ENCODE data around the gene ADD1. TPM values are rescaled to one million over a fixed set of nuclear protein-coding genes. Genes with fewer than 3 reads are reported as not detected.

The ADD1 gene
- total RNA-seq, 1 experiment from 2014 or later: 125 TPM

DNA sequence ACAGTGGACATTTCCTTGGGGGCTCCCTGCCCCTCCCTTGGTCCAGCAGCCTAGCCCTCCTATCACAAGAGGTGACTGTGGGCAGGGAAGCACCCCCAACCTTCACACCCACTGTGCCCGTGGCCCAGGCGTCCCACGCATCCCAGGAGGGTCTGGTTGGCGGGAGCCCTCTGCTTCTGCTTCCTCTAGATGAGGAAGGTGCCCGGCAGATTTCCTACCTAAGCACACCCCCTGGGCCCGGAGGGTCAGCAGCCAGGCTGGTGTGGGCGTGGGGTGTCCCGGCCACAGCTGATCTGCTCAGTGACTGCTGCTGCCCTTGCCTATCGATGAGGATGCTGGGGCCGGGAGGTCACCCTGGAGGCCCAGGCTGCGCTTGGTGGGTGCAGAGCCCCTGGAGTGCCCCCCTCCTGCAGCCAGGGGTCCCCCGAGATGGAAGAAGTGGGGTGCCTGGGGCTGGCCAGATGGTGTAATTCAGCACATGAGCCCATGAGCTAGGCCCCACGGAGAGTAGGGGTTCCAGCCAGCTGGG lies 38.6 kb upstream of the ADD1 start:
- no TSS peak for BruUV-seq (replicated peaks)
- no peaks in the 10 kb centered on the region for H3K9me3 Mint-ChIP-seq (ENCODE audit: low read depth, unreplicated experiment)
- H3K4me1 Mint-ChIP-seq (ENCODE audit: low read depth, unreplicated experiment): peaks cover 40% of the 10 kb centered on the region
- intact Hi-C loops (cut with micrococcal nuclease; ENCODE audit: unreplicated experiment): no loop called here
- H3K36me3 Mint-ChIP-seq (ENCODE audit: insufficient read depth, unreplicated experiment): peaks cover 7% of the 10 kb centered on the region
- no peaks in the 10 kb centered on the region for H3K27me3 Mint-ChIP-seq (ENCODE audit: unreplicated experiment)
- TF ChIP-seq, protein P1, sequence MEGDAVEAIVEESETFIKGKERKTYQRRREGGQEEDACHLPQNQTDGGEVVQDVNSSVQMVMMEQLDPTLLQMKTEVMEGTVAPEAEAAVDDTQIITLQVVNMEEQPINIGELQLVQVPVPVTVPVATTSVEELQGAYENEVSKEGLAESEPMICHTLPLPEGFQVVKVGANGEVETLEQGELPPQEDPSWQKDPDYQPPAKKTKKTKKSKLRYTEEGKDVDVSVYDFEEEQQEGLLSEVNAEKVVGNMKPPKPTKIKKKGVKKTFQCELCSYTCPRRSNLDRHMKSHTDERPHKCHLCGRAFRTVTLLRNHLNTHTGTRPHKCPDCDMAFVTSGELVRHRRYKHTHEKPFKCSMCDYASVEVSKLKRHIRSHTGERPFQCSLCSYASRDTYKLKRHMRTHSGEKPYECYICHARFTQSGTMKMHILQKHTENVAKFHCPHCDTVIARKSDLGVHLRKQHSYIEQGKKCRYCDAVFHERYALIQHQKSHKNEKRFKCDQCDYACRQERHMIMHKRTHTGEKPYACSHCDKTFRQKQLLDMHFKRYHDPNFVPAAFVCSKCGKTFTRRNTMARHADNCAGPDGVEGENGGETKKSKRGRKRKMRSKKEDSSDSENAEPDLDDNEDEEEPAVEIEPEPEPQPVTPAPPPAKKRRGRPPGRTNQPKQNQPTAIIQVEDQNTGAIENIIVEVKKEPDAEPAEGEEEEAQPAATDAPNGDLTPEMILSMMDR (IDR thresholded peaks at IDR 0.05; ENCODE audit: unreplicated experiment): no peak
- H3K4me3 Mint-ChIP-seq (ENCODE audit: low read depth, unreplicated experiment): peak overlapping the region; percentile 36
- CTCF ChIA-PET: no interaction called here
- no peak for DNase-seq
- peak overlapping the region; percentile 60 for H3K27ac Mint-ChIP-seq (ENCODE audit: unreplicated experiment)

DNA sequence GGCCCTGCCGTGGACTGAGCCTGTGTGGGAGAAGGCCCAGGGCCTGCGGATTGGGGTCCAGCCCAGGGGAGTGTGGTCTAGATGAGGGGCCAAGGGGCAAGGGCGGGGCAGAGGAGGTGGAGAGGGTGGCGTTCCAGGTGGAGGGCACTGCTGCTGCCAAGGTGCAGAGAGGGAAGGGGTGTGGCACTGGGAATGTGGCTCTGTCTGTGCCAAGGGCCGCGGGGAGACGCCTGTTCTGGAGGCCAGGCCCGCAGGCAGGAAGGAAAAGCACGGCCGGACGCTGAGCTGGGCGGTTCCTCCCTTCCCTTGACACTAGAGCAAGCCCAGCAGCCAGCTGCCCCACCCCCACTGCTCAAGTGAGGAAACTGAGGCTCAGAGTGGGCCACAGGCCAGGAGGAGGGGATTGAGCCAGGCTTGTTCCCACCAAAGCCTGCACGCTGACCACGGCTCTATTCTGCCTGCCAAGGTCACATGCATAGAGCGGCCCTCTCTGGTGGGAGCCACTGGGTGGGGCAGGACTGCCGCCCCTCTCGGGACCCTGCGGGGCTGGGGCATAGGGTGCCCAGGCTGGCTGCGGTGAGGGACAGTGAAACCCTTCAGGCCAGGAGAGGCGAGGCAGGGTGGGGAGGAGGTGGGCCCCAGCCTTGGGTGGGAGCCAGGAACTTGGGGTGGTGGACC lies 37.8 kb upstream of the ADD1 start:
- DNase-seq: peak; percentile 68
- peak overlapping the region; percentile 60 for H3K27ac Mint-ChIP-seq (ENCODE audit: unreplicated experiment)

DNA sequence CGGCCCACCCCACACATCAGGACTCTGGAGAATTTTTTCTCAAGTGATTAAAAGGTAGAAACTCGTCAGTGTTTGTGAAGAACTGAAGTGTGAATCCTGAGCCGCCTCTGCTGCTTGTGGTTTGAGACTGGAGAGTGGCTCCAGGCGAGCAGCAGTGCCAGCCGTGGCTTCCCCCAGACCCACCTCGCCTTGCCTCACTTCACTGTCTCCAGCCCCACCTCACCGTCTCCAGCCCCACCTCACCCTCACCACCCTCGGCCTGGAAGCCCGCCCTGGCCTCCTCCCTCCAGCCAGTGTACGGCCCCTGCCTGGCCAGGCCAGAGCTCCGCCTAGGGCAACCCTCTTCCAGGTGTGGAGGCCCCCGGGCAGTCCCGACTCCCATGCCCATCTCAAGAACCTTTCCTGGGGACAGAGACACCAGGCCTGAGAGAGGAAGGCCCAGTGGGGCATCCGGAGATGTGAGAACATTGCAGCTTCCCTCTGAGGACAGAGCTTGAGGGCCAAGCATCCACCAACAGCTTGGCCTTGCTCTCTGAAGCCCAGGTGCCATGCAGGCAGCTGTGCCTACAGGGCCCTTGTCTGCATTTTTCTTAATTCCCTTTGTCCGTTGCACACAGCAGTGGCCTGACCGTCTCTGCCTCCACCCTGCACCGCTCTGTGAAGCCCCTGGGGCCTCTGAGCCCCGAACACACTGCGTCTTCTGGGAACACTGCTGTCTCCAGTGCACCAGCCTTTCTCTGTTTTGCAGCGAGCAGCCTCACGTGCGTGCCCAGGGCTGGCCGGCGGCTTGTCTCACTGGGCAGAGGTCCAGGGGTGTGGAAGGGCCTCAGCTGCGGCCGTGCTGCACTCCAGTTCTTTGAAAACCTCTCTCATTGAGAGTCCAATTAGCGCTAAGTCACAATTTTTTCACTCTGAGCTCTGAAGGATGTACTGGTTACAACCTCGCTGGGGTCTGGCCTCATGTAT lies 37.0 kb upstream of the ADD1 start:
- no peaks in the 10 kb centered on the region for H3K9me3 Mint-ChIP-seq (ENCODE audit: low read depth, unreplicated experiment)
- no peak overlapping the region for H3K27ac Mint-ChIP-seq (ENCODE audit: unreplicated experiment)
- no peak for DNase-seq
- TF ChIP-seq, protein P1 (IDR thresholded peaks at IDR 0.05; ENCODE audit: unreplicated experiment): no peak
- BruUV-seq (replicated peaks): no TSS peak
- peaks cover 33% of the 10 kb centered on the region for H3K4me1 Mint-ChIP-seq (ENCODE audit: low read depth, unreplicated experiment)
- H3K4me3 Mint-ChIP-seq (ENCODE audit: low read depth, unreplicated experiment): no peak overlapping the region
- CTCF ChIA-PET: no interaction called here
- no peaks in the 10 kb centered on the region for H3K36me3 Mint-ChIP-seq (ENCODE audit: insufficient read depth, unreplicated experiment)
- H3K27me3 Mint-ChIP-seq (ENCODE audit: unreplicated experiment): no peaks in the 10 kb centered on the region
- intact Hi-C loops (cut with micrococcal nuclease; ENCODE audit: unreplicated experiment): no loop called here

More for the DNA sequence above, 37.8 kb upstream of the ADD1 start:
- no TSS peak for BruUV-seq (replicated peaks)
- CTCF ChIA-PET: no interaction called here
- peak overlapping the region; percentile 36 for H3K4me3 Mint-ChIP-seq (ENCODE audit: low read depth, unreplicated experiment)
- intact Hi-C loops (cut with micrococcal nuclease; ENCODE audit: unreplicated experiment): no loop called here
- peaks cover 40% of the 10 kb centered on the region for H3K4me1 Mint-ChIP-seq (ENCODE audit: low read depth, unreplicated experiment)
- TF ChIP-seq, protein P1 (IDR thresholded peaks at IDR 0.05; ENCODE audit: unreplicated experiment): no peak
- peaks cover 7% of the 10 kb centered on the region for H3K36me3 Mint-ChIP-seq (ENCODE audit: insufficient read depth, unreplicated experiment)
- no peaks in the 10 kb centered on the region for H3K27me3 Mint-ChIP-seq (ENCODE audit: unreplicated experiment)
- H3K9me3 Mint-ChIP-seq (ENCODE audit: low read depth, unreplicated experiment): no peaks in the 10 kb centered on the region

DNA sequence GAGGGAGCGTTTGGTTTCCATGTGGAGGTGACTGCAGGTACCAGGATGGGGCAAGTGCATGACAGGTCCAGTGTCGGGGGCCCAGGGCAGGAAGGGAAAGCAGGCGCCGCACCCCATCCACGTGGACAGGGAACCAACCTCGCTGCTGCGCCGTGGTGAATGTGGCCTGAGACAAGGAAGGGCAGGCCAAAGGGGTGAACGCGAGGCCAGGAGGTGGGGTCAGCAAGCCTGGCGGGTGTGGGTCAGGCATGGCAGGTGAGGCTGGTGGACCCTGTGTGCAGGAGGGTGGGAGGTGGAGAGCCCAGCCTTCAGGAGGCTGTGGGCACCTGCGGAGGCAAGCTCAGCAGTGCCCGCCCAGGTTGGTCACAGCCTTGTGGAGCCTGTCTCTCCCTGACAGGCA lies 36.1 kb upstream of the ADD1 start:
- no TSS peak for BruUV-seq (replicated peaks)
- TF ChIP-seq, protein P1 (IDR thresholded peaks at IDR 0.05; ENCODE audit: unreplicated experiment): no peak

More for the DNA sequence above, 36.1 kb upstream of the ADD1 start:
- intact Hi-C loops (cut with micrococcal nuclease; ENCODE audit: unreplicated experiment): no loop called here
- Mint-ChIP-seq H3K27ac (ENCODE audit: unreplicated experiment) (no peak overlapping the region), H3K9me3 (ENCODE audit: low read depth, unreplicated experiment) (no peaks in the 10 kb centered on the region), H3K36me3 (ENCODE audit: insufficient read depth, unreplicated experiment) (no peaks in the 10 kb centered on the region), H3K4me1 (ENCODE audit: low read depth, unreplicated experiment) (peaks cover 25% of the 10 kb centered on the region), H3K27me3 (ENCODE audit: unreplicated experiment) (no peaks in the 10 kb centered on the region), H3K4me3 (ENCODE audit: low read depth, unreplicated experiment) (no peak overlapping the region)
- DNase-seq: no peak
- CTCF ChIA-PET: no interaction called here

Data from Calu3 (cell line).